ENCODE data around the gene FOLR2. TPM values are rescaled to one million over a fixed set of nuclear protein-coding genes. Genes with fewer than 3 reads are reported as not detected.

Gene FOLR2
- total and polyA plus RNA-seq, 2 of the 8 experiments (the other 6 are each of a cell fraction or from before 2014, with no cell fraction given) = not detected

- Histone ChIP-seq H3K9me3 (ENCODE audit: insufficient read depth in 2 of 2, low read depth in 1 of 2, low read length in 1 of 2) (no peaks in the 10 kb centered on the region), H3K36me3 (ENCODE audit: control insufficient read depth in 2 of 4, insufficient read depth in 4 of 4, low read length in 3 of 4) (peaks cover 20 to 52% (median 47%) of the 10 kb centered on the region in 4 experiments), H2BK120ac (replicated peaks; ENCODE audit: low read depth, low read length) (no peak overlapping the region), H3K23me2 (ENCODE audit: low read depth, low read length) (peaks cover 10% of the 10 kb centered on the region; the same call in 1 of the 2 replicates), H2BK15ac (ENCODE audit: low read length) (no peak overlapping the region), H3K4me3 (ENCODE audit: extremely low read depth in 1 of 4, insufficient read depth in 2 of 4, low read depth in 3 of 4, low read length in 4 of 4) (no peak overlapping the region), H3K4me2 (ENCODE audit: insufficient read depth in 1 of 2, low read depth in 2 of 2, low read length in 2 of 2) (no peak overlapping the region), H3K4me1 (replicated peaks in 1 of 4; ENCODE audit: control insufficient read depth in 3 of 4, insufficient read depth in 4 of 4, low read length in 3 of 4) (peaks cover 3 to 24% (median 15%) of the 10 kb centered on the region in 4 experiments), H2AK5ac (ENCODE audit: low read depth, low read length) (no peak overlapping the region), H3K56ac (replicated peaks; ENCODE audit: insufficient read length, low read depth, low read length) (no peak overlapping the region), H4K8ac (ENCODE audit: extremely low read depth, insufficient read depth, low read length) (no peak overlapping the region), H2BK12ac (ENCODE audit: low read depth, low read length) (no peak overlapping the region), H2AFZ (ENCODE audit: low read length) (no peak overlapping the region), H3K18ac (ENCODE audit: extremely low read depth, low read length) (no peak overlapping the region), H3K27ac (ENCODE audit: low read depth, low read length) (no peak overlapping the region), H3K9ac (replicated peaks in 1 of 4; ENCODE audit: extremely low read depth in 1 of 4, low read depth in 3 of 4, low read length in 3 of 4) (no peak overlapping the region; a peak in 1 of 7 replicates), H4K20me1 (replicated peaks in 1 of 2; ENCODE audit: control insufficient read depth in 1 of 2, insufficient read depth in 2 of 2, low read length in 2 of 2) (peaks cover 11 to 15% of the 10 kb centered on the region in 2 experiments), H3K79me2 (ENCODE audit: control insufficient read depth in 1 of 2, insufficient read depth in 2 of 2, low read length in 2 of 2) (no peaks in the 10 kb centered on the region), H3K27me3 (replicated peaks in 1 of 4; ENCODE audit: control insufficient read depth in 3 of 4, extremely low read depth in 1 of 4, insufficient read depth in 3 of 4, low read length in 3 of 4) (peaks cover 12 to 22% (median 19%) of the 10 kb centered on the region in 4 experiments), H2BK20ac (ENCODE audit: low read length) (no peak overlapping the region), H3K23ac (ENCODE audit: insufficient read length) (no peak overlapping the region), H3K79me1 (ENCODE audit: low read depth, low read length) (no peaks in the 10 kb centered on the region), H3K4ac (replicated peaks; ENCODE audit: insufficient read length, low read depth, low read length) (no peak overlapping the region), H4K5ac (ENCODE audit: insufficient read length, low read depth, low read length) (no peak overlapping the region), H3K14ac (ENCODE audit: insufficient read length) (no peak overlapping the region), H4K91ac (replicated peaks; ENCODE audit: insufficient read length, low read length) (no peak overlapping the region), H2BK5ac (ENCODE audit: low read depth, low read length) (no peak overlapping the region)
- TF ChIP-seq KDM5A (IDR thresholded peaks at IDR 0.05; ENCODE audit: low read length) = no peak
- DNase-seq (ENCODE audit: low read depth in 1 of 2, low spot score in 2 of 2) = no peak
- ChIA-PET CTCF (ENCODE audit: partially characterized antibody) (interaction anchor here (0.7 to 5.2 kb wide), 9 partner anchors 9 to 220 kb away, joined by 3 to 72 read pairs (median 6); partner anchors contain the start of genes CLPB and INPPL1), POLR2A (ENCODE audit: partially characterized antibody) (interaction anchor here (1.0 to 7.7 kb wide), 6 partner anchors 10 to 210 kb away, joined by 3 to 160 read pairs (median 4); partner anchors contain the start of gene INPPL1)
- no peak for FAIRE-seq
- 94% methylated on average over 10 of the region's 17 CpGs; no CpG with 5 or more reads in 1 of the 2 experiments for WGBS, 2 experiments (ENCODE audit: extremely low coverage in 1 of 2, insufficient coverage in 1 of 2, insufficient read length in 1 of 2, insufficient replicate concordance in 2 of 2, low coverage in 1 of 2, low lambda C conversion rate in 2 of 2, missing lambda C conversion rate in 1 of 2)
Observed at GRCh38 chr11:72235351-72236057, 18.9 kb downstream of the FOLR2 start.

Data from H1 (cell line).